ENCODE measurements around the gene OR2G2. TPM values are rescaled to one million over a fixed set of nuclear protein-coding genes. Genes with fewer than 3 reads are reported as not detected.

Gene OR2G2
- total and polyA plus RNA-seq, 12 donors: not detected

- H3K4me1 ChIP-seq (replicated peaks in 1 of 2): no peaks in the 10 kb centered on the region
- H3K9me3 ChIP-seq (replicated peaks in 1 of 3): no peaks in the 10 kb centered on the region
- H3K36me3 ChIP-seq (replicated peaks in 1 of 2): no peaks in the 10 kb centered on the region
- DNase-seq: no peak
- no peaks in the 10 kb centered on the region for H3K27me3 ChIP-seq
- intact Hi-C loops (cut with DNase I): no loop called here
- H3K27ac ChIP-seq: no peak overlapping the region
- H3K4me3 ChIP-seq: no peak overlapping the region
- WGBS, 4 donors: 47 to 94% (median 67%) methylated on average over 1 of the region's 1 CpG
- TF ChIP-seq CTCF (IDR thresholded peaks at IDR 0.05) (no peak), POLR2A (IDR thresholded peaks at IDR 0.05) (no peak)
Measured at GRCh38 chr1:247574236-247574635, 13.9 kb upstream of the OR2G2 start.

GRCh38 chr1:247574664-247575063 lies 13.5 kb upstream of the OR2G2 start:
- Histone ChIP-seq H3K27me3 (no peaks in the 10 kb centered on the region), H3K36me3 (replicated peaks in 1 of 2) (no peaks in the 10 kb centered on the region), H3K27ac (no peak overlapping the region), H3K4me3 (no peak overlapping the region), H3K9me3 (replicated peaks in 1 of 3) (no peaks in the 10 kb centered on the region), H3K4me1 (replicated peaks in 1 of 2) (no peaks in the 10 kb centered on the region)
- intact Hi-C loops (cut with DNase I): no loop called here
- no peak for DNase-seq
- TF ChIP-seq POLR2A (IDR thresholded peaks at IDR 0.05) (no peak), CTCF (IDR thresholded peaks at IDR 0.05) (no peak)

GRCh38 chr1:247576514-247576913 lies 11.6 kb upstream of the OR2G2 start:
- Histone ChIP-seq H3K27me3 (no peaks in the 10 kb centered on the region), H3K4me1 (replicated peaks in 1 of 2) (no peaks in the 10 kb centered on the region), H3K36me3 (replicated peaks in 1 of 2) (no peaks in the 10 kb centered on the region), H3K4me3 (no peak overlapping the region), H3K27ac (no peak overlapping the region), H3K9me3 (replicated peaks in 1 of 3) (no peaks in the 10 kb centered on the region)
- intact Hi-C loops (cut with DNase I): no loop called here
- DNase-seq: no peak
- 24 to 29% (median 25%) methylated on average over 3 of the region's 3 CpGs for WGBS, 4 donors
- TF ChIP-seq POLR2A (IDR thresholded peaks at IDR 0.05) (no peak), CTCF (IDR thresholded peaks at IDR 0.05) (peak in 4 of 6 experiments; percentile 15 to 35 (median 27))

- Histone ChIP-seq H3K27ac (no peak overlapping the region), H3K4me1 (replicated peaks in 1 of 2) (no peaks in the 10 kb centered on the region), H3K36me3 (replicated peaks in 1 of 2) (no peaks in the 10 kb centered on the region), H3K9me3 (replicated peaks in 1 of 3) (no peaks in the 10 kb centered on the region), H3K4me3 (no peak overlapping the region), H3K27me3 (no peaks in the 10 kb centered on the region)
- 73 to 81% (median 78%) methylated on average over 4 to 5 of the region's 5 CpGs for WGBS, 4 donors
- intact Hi-C loops (cut with DNase I): no loop called here
- no peak for TF ChIP-seq POLR2A (IDR thresholded peaks at IDR 0.05)
- no peak for TF ChIP-seq CTCF (IDR thresholded peaks at IDR 0.05)
- no peak for DNase-seq
Measured at GRCh38 chr1:247578946-247579460, 9.2 kb upstream of the OR2G2 start.
